HG03097 (cell line): ENCODE measurements around the gene CIAO3.
"Not testable (repeated sequence)": the region's sequence is repeated elsewhere in the genome, so short reads cannot be mapped to it uniquely, and the experiment has no call there.

Experiments
- ATAC-seq: cut with Tn5 transposase; IDR thresholded peaks from one replicate; pipeline ENCODE4 v1.9.1; 2021; ENCODE audit not compliant: unreplicated experiment, low FRiP score

The CIAO3 gene

DNA sequence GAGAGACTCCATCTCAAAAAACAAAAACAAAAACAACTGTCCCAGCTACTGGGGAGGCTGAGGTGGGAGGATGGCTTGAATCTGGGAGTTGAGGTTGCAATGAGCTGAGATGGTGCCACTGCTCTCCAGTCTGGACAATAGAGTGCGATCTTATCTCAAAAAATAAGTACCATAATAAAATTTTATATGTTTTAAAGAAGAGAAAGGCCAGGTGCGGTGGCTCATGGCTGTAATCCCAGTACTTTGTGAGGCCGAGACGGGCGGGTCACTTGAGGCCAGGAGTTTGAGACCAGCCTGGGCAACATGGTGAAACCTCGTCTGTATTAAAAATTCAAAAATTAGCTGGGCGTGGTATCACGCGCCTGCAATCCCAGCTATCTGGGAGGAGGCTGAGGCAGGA, 36.0 kb upstream of the CIAO3 start:
- ATAC-seq, result no peak

DNA sequence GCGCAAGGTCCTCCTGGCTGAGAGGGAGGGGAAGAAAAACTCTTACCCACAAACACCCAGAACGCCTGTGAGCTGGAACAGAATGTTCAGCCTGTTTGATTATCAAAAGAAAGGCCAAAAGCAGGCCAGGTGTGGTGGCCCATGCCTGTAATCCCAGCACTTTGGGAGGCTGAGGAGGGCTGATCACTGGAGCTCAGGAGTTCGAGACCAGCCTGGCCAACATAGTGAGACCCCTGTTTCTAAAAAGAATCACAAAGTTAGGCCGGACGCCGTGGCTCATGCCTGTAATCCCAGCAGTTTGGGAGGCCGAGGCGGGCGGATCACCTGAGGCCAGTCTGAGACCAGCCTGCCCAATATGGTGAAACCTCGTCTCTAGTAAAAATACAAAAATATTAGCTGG, 35.5 kb upstream of the CIAO3 start:
- not testable (repeated sequence) for ATAC-seq

DNA sequence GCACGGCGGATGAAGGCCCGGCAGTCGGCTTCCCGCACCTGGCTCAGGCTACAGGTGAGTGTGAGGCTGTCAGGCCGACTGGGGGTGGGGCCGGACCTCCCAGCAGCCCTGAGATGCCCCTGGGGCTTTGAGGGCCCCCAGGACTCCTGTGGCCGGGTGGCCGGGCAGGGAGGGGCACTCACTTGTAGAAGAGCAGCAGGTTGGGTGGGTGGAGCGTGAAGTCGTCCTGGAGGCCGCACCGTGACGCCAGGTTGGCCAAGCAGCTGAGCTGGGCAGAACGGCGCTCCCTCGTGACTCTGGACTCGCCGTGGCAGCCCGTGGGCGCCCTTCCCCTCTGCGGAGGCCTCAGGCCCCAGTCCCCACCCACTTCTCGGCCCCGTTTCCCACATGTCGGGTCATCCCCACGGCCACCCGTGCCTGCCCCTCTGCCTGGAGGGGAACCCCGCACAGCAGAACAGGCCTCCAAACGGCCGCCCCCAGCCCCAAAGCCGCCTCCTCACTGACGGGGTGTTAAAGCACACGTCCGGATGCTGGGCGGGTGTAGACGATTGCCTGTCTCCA, 34.5 kb upstream of the CIAO3 start:
- no peak for ATAC-seq

DNA sequence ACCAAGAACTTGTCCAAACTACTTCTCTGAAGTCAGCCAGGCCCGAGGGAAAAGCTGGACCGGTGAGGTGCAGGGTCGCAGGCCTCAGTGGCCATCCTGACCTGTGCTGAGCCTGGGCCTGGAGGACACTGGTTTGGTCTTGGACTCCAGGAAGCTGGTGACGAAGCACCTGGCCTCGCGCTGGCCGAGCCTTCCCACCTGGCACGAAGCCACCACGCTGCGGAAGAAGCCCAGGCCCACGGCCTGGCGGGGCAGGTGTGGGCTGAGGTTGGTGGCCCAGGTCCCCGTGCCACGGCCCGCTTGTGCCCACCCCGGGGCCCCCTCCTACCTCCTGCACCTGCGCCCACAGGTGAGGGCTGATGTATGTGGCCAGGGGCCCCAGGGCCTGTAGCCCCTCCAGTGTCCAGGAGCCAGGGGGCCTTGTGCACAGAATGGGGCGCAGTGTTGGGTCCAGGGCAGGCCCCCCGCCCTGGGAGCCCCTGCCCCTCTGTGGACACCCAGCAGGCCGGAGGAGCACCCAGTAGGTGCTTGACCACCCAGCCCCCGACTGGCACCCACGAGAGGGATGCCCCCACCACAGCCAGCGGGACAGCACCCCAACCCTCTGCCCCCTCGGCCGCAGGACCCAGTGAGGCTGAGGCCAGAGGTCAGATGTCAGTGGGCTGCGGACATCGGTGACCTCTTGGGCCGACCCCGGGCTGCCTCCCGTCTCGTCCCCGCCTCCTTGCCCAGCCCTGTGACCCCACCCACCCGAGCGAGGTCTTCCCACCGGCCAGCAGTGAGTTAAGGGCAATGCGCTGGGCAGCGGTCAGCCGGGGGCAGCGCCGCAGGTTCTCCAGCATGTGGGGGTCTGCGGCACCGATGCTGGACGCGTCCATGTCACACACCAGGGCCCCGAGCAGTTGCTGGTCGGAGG, 33.5 kb upstream of the CIAO3 start:
- no peak for ATAC-seq

DNA sequence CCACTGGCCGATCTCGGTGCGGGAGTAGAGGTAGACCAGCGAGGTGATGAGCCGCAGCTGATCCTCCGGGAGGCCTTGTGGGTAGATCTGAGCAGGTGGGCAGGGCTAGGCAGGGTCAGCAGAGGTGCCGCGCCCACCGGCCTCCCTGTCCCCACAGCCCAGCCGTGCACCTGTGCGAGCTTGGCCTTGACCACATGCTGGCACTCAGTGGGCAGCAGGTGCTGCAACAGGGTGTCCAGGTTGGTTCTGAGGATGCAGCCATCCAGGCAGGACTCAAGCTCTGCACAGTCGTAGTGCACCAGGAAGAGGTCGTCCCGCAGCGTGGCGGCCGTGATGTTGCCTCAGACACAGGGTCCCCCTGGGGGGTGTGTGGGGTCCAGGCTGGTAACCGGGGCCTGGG, 32.2 kb upstream of the CIAO3 start:
- no peak for ATAC-seq

DNA sequence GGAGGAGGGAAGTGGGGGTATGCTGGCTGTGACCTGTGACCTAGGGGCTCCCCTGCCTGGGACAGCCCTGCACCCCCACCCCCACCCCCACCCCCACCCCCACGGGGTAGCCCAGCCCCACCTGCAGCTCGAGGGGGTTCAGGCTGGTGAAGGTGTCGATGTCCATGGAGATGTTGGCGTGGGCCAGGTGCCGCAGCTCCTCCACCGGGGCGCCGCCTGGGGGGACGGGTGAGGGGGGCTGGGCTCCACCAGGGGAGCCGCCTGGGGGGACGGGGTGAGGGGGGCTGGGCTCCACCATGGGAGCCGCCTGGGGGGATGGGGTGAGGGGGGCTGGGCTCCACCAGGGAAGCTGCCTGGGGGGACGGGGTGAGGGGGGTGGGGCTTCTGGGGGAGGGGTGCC, 29.6 kb upstream of the CIAO3 start:
- ATAC-seq, result no peak

DNA sequence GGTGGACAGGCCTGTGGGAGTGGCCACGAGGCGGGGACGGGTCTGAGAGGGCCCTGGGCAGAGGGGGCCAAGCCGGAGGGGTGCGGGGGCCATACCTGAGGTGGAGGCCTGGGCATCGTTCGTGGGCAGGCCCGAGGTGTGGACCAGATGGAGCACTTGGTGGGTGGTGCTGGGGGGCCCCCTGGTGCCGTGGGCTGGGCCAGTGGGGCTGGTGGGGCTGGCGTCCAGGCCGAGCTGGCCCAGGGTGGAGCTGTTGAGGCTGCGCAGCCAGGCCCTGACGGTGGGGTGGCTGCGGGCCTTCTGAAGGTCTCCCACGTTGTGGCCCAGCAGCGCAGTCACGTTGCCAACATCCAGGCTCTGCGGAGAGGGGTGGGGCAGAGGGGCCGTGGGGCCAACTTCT, 29.1 kb upstream of the CIAO3 start:
- no peak for ATAC-seq

DNA sequence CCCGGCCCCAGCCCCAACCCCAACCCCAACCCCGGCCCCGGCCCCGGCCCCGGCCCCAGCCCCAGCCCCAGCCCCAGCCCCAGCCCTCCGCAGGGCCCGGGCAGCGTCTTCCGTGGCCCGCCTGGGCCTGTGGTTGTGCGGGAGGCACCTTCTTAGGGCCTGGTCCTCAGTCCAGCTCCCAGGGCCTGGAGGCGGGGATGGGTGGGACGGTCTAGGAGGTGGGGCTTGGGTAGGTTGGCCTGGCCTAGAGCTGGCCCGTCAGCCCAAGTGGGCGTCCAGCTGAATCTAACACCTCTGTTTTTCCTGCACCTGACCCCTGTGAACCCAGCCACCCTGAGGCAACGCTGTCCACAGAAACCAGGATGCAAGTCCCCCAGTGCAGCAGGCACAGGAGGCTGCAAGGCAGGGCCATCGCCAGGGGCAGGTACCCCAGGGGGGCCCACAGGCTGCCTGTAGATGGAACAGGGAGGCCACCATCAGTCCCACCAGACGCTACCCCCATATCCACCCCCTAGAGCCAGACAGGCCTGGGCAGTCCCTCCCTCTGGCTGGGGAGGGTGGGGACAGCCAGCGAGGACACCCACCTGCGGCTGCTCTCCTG, 28.5 kb upstream of the CIAO3 start:
- ATAC-seq, result no peak

DNA sequence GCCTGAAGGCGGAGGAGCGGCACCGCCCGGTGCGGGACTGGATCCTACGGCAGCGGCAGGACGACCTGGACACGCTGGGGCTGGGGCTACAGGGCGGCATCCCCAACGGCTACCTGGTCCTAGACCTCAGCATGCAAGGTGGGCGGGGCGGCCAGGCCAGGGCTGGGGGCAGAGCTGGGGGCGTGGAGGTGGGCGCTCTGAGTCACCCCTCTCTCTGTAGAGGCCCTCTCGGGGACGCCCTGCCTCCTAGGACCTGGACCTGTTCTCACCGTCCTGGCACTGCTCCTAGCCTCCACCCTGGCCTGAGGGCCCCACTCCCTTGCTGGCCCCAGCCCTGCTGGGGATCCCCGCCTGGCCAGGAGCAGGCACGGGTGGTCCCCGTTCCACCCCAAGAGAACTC, 27.6 kb upstream of the CIAO3 start:
- ATAC-seq, result no peak

DNA sequence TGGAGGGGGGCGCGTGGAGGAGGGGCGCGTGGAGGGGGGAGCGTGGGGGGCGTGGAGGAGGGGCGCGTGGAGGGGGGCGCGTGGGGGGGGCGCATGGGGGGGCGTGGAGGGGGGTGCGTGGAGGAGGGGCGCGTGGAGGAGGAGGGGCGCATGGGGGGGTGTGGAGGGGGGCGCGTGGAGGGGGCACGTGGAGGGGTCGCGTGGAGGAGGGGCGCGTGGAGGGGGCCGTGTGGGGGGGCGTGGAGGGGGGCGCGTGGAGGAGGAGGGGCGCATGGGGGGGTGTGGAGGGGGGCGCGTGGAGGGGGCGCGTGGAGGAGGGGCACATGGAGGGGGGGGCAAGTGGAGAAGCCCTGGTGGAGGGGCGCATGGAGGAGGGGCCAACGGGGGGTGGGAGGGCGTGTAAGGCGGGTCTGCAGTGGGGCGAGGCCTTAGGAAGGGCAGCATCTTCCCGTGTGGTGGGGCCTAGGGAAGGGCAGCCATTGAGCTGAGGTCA, 27.0 kb upstream of the CIAO3 start:
- ATAC-seq, result no peak

DNA sequence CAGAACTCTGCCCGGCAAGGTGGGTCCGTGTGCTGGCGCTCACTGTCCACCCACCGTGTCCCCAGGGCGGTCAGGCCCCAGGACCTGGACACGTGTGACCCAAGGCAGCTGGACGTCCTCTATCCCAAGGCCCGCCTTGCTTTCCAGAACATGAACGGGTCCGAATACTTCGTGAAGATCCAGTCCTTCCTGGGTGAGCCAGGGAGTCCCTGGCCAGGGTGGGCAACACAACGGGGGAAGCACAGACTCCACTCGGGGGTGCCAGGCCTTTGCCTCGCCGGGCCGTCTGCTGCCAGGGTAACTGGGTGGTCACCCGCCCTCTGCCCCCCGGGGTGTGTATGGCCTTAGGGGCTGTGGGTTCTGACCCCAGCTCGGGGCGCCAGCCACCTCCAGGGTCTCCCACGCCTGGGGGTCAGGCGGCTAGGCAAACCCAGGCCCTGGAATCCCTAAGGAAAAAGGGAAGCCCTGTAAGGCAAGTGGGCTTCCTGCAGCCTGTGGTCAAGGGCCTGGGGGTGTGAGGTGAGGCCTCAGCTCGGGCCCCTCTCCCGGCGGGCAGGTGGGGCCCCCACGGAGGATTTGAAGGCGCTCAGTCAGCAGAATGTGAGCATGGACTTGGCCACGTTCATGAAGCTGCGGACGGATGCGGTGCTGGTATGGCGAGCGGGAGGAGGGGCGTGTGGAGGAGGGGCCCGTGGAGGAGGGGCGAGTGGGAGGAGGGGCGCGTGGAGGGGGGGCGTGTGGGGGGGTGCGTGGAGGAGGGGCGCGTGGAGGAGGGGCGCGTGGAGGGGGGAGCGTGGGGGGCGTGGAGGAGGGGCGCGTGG, 26.2 kb upstream of the CIAO3 start:
- no peak for ATAC-seq

DNA sequence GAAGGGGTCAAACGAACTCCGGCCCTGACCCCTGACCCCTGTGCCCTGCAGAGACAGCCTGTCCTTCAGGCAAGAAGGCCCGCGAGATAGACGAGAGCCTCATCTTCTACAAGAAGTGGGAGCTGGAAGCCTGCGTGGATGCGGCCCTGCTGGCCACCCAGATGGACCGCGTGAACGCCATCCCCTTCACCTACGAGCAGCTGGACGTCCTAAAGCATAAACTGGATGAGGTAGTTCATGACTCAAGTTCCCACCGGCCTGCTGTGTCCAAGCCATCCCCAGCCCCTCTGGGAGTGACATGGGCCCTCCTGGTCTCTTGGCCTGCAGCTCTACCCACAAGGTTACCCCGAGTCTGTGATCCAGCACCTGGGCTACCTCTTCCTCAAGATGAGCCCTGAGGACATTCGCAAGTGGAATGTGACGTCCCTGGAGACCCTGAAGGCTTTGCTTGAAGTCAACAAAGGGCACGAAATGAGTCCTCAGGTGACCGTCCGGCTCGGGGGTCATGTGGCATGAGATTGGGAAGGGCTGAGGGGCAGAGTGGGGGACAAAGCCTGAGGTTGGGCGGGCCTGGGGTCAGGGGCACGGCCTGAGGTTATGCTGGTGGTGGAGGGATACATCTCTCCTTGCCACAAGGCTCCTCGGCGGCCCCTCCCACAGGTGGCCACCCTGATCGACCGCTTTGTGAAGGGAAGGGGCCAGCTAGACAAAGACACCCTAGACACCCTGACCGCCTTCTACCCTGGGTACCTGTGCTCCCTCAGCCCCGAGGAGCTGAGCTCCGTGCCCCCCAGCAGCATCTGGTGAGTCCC, 25.4 kb upstream of the CIAO3 start:
- ATAC-seq, result no peak

DNA sequence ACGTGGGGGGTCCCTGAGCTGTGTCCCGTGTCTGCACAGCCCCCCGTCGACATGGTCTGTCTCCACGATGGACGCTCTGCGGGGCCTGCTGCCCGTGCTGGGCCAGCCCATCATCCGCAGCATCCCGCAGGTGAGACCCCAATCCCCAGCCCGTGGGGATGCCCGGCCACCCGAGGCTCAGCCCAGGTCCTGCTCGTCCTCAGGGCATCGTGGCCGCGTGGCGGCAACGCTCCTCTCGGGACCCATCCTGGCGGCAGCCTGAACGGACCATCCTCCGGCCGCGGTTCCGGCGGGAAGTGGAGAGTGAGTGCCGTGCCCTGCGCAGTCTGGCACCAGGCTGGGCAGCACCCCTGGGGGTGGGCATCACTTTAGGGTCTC, 24.7 kb upstream of the CIAO3 start:
- ATAC-seq, result no peak

DNA sequence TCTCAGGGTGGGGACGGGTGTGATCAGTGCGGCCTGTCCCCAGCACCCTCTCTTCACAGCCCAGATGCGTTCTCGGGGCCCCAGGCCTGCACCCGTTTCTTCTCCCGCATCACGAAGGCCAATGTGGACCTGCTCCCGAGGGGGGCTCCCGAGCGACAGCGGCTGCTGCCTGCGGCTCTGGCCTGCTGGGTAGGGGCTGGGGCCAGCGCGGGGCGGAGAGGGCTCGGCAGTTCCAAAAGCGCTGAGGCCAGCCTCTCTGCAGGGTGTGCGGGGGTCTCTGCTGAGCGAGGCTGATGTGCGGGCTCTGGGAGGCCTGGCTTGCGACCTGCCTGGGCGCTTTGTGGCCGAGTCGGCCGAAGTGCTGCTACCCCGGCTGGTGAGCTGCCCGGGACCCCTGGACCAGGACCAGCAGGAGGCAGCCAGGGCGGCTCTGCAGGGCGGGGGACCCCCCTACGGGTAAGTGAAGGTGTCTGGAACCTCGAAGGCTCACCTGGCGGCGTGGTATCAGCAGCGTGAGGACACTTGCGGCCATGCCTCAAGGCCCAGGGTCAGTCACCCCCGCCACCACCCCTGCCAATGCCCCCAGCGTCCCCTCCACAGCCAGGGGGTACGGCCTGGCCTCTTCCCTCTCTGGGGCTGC, 24.2 kb upstream of the CIAO3 start:
- ATAC-seq, result no peak

DNA sequence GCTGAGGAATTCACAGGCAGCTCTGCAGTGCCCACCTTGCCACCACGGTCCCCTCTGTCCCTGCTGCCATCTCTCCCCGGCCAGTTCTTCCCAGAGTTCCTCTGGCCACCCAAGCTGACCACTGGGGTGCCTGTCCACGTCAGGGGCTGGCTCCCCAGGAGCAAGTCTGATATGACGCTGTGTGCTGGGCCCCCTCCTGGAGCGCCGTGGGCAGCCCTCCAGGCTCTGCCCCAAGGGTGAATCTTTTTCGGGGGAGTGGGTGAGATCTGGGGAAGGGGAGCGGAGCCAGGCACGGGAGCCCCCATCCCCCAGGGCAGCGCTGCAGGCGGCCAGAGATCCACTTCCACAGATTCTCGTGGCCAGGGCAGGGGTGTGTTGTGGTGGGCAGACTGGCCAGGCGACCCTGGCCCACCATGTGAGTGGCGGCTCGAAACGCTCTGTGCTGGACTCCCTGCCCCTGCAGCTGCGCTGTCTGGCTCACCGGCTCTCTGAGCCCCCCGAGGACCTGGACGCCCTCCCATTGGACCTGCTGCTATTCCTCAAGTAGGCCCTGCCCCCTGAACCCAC, 23.5 kb upstream of the CIAO3 start:
- ATAC-seq, result no peak

DNA sequence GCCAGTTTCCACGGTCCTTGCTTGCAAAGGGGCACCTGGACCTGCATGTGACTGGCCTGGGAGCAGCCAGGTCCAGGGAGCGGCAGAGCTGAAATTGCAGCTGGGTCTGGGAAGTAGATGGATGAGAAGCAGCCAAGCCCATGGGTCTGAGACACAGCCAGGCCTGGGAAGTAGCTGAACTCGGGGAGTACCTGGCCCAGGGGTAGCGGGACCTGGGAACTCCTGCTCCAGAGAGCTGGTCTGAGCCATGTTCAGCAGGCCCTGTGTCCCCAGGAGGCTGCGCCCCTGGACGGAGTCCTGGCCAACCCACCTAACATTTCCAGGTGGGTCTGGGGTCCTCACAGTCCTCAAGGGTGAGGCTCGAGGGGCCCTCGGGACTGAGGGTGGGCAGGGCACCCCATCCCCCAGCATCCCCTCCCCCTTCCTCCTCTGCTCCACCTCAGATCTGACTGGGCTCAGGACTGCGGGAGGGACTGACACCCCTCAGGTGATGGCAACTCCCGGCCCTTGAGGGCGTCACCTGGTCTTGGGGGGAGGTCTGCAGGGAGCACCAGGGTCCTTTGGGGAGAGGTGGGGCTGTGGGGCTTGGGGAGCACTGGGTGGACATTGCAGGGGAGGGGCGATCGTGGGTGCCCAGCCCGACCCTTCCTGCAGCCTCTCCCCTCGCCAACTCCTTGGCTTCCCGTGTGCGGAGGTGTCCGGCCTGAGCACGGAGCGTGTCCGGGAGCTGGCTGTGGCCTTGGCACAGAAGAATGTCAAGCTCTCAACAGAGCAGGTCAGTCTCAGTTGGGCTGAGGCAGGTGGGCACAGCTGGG, 22.8 kb upstream of the CIAO3 start:
- no peak for ATAC-seq

DNA sequence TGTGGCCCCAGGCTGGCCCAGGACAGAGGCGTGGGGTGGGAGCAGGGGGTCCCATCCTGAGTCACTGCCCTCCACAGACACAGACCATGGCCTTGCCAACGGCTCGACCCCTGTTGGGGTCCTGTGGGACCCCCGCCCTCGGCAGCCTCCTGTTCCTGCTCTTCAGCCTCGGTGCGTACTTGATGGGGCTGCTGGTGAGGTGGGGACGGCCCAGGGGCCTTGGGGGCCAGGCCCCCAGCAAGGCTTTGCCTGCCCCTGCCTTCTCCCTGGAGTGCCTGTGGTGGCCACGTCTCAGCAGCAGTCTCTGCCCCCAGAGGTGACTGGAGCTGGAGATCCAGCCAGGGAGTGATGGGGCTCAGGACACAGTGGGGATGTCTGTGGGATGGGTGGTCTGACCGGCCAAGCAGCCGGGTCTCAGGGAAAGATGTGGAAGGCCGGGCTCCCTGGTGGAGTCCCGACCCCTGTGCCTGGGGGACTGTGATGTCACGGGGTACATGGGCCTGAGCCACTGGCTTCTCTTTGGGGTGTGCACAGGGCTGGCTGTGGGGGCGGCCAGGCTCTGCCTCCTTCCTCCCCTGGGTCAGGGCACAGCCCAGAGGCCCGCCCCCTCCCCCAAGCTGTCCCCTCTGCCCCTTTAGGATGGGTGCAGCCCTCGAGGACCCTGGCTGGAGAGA, 21.9 kb upstream of the CIAO3 start:
- ATAC-seq, result no peak
